HL-60 (cell line): ENCODE data around the gene XPO5.

Experiments used
- POLR2AphosphoS5 ChIP-seq: IDR thresholded peaks from 2 replicates; pipeline ENCODE4 v1.6.1; 2012; ENCODE audit warnings: low read depth
- TF ChIP-seq, protein P1 (sequence below): IDR thresholded peaks from one replicate; pipeline ENCODE4 v1.5.1; 2011; ENCODE audit warnings: low read length, control low read depth, inconsistent platforms; ENCODE audit not compliant: insufficient read depth

DNA sequence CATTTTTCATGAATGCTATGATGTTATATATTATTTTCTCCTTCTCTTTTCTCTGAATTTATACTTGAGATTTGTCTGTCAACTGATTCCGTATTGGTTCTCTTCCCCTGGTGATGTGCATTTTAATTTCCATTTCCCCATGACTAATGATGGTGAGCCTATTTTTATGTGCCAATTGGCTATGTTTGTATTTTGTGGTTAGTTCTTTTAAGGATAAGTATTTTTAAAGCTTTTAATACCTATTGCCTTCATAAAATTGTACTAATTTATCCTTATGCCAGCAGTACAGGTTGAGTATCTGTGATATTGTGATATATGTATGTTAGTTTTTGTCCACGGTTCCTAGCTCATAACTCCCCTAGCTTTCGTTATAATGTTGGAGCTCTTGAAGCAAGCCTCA is 2.9 kb upstream of the XPO5 start:
- TF ChIP-seq, protein P1, sequence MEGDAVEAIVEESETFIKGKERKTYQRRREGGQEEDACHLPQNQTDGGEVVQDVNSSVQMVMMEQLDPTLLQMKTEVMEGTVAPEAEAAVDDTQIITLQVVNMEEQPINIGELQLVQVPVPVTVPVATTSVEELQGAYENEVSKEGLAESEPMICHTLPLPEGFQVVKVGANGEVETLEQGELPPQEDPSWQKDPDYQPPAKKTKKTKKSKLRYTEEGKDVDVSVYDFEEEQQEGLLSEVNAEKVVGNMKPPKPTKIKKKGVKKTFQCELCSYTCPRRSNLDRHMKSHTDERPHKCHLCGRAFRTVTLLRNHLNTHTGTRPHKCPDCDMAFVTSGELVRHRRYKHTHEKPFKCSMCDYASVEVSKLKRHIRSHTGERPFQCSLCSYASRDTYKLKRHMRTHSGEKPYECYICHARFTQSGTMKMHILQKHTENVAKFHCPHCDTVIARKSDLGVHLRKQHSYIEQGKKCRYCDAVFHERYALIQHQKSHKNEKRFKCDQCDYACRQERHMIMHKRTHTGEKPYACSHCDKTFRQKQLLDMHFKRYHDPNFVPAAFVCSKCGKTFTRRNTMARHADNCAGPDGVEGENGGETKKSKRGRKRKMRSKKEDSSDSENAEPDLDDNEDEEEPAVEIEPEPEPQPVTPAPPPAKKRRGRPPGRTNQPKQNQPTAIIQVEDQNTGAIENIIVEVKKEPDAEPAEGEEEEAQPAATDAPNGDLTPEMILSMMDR = no peak
- no peak for TF ChIP-seq POLR2AphosphoS5
